Globus pallidus (tissue), 1 donor: Measurements from ENCODE around the gene HADH.
"Not testable (repeated sequence)": the region's sequence is repeated elsewhere in the genome, so short reads cannot be mapped to it uniquely, and the experiment has no call there.

Experiments used
- DNase-seq: peaks from one replicate; pipeline ENCODE4 v3.0.0-alpha.2; 2015; ENCODE audit warnings: low spot score

The HADH gene

GRCh38 chr4:107996949-107997788 lies 7.5 kb downstream of the HADH start:
- no peak for DNase-seq

DNA sequence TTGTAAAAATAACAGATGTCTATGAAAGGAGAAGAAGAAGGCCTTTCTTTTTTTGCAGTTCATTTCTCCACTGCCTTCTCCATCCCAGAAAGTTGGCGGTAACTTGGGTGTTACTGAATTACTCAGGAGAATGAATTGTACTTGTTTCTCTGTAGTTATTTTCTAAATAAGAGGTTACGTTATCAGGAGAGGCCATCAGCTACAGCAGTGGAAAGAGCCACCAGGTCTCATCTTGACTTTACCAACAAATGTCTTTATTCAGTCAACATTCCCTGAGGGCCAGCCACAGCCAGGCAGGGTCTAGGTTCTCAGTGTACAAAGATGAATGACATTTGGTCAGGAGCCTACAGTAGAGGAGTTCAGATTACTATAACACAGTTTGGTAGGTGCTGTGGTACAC lies 8.1 kb downstream of the HADH start:
- DNase-seq = no peak

DNA sequence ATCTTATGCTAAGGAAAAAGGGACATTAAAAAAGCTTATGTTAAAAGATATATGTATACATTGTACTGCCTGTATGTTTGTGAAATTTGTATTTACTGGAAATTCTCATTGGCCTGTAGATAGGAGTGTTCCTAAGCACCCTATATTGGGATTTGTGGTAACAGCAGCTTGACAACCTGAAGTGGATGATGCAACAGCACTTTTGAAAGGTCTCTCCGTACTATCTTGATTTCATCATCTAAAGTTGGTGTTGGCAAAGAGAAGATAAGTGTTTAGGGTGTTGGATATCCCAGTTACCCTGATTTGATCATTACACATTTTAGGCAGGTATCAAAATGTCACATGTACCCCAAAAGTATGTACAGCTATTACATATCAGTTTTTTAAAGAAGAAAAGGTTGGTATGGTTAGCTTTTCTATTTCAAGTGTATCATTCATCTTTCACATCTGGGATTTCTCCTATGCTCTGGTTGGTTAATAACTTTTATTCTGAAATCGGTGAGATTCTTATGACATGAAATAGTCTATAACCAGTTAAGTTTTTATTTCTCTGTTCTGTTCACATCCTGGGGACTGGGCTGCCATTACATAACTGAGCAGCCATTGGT lies 10.3 kb downstream of the HADH start:
- no peak for DNase-seq

DNA sequence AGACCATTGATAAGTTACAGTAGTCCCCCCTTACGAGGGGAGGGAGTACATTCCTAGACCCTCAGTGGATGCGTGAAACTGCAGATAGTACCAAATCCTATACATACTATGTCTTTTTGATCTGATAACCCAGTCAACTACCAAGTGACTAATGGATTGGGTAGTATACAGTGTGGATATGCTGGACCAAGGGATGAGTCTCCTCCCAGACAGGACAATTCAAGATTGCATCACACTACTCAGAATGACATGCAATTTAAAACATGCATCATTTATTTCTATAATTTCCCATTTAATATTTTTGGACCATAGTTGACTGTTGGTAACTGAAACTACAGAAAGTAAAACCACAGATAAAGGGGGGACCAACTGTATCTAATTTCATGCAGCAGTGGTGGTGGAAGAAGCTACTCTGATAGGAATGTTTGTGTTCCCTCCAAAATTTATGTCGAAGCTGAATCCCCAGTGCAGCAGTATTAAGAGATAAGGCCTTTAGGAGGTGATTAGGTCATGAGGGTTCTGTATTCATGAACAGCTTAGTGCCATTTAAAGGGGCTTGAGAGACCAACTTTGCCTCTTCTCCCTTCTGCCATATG lies 11.9 kb downstream of the HADH start:
- DNase-seq = no peak

GRCh38 chr4:108003982-108004515 lies 14.4 kb downstream of the HADH start:
- no peak for DNase-seq

DNA sequence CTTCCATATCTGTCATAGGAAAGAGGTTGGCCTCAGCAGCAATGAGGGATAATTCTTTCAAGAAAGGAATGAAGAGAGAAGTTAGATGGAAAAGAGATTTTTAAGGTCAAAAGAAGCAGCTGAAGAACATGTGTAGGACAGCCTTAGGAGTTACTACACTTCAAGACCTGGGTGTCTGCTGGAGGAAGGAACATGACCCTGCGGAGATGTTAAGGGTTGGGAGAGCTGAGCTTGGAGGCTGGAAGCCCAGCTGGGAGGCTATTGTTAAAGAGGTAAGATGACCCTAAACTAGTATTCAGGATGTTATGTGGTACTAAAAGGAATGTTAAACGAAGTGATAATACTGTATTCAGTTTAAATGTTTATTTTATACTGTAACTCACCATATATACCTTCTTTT lies 15.0 kb downstream of the HADH start:
- no peak for DNase-seq

DNA sequence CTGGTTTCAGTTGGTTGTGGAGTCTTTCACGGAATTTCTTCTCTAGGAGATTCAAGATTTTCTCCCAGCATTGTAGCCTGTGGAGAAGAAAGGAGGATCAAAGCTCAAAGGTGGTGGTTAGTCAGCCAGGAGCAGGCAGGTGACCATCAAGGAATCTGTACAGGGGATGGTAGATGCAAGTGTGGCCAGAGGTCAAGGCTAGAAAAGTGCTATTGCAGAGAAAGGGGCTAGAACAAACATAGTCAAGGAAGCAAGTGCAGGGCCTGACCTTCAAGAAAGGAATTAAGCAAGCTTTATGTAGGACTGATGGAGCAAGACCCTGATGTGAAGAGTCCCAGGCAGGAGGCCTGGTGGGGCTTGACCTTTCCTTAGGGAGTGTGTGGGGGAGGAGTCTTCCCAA lies 16.1 kb downstream of the HADH start:
- no peak for DNase-seq

DNA sequence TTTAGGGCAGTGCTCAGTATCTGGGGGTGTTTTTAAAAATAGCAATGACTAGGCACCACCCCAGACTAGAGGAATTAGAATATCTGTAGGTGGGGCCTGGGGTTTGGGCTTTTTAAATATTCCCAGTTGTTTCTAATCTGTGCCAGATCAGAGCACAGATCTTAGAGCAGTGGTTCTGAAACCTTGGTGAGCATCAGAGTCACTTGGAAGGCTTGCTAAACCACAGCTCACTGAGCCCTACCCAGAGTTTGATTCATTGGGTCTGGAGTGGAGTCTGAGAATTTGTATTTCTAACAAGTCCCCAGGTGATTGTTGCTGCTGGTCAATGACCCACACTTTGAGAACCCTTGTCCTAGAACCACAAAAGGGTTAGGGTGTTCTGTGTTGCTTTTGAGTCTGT lies 16.7 kb downstream of the HADH start:
- no peak for DNase-seq

DNA sequence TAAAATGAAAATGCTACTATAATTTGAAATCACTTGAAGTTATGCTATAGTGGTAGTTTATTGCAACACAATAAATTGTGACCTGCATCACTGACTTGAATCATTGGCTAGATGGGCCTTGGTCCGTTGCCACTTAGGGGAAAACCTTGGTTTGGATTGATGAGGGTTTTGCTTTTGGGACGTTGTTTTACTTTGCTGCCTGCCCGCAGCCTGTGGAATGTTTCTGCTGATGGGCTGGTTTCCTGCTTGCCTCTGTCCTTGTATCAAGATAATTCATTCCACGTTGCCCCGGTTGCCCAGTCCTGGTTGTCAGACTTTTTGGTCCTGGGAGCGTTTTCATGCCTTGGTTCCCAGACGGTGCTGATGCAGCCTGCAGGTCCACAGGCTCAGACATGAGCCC lies 18.3 kb downstream of the HADH start:
- DNase-seq = no peak

- no peak for DNase-seq
These were observed 19.0 kb downstream of the HADH start for GRCh38 chr4:108008721-108009120.

GRCh38 chr4:108010167-108010566 lies 20.5 kb downstream of the HADH start:
- no peak for DNase-seq

- not testable (repeated sequence) for DNase-seq
These were observed 22.7 kb downstream of the HADH start for GRCh38 chr4:108012382-108012781.

- no peak for DNase-seq
These were observed 23.6 kb downstream of the HADH start for GRCh38 chr4:108013327-108013726.

DNA sequence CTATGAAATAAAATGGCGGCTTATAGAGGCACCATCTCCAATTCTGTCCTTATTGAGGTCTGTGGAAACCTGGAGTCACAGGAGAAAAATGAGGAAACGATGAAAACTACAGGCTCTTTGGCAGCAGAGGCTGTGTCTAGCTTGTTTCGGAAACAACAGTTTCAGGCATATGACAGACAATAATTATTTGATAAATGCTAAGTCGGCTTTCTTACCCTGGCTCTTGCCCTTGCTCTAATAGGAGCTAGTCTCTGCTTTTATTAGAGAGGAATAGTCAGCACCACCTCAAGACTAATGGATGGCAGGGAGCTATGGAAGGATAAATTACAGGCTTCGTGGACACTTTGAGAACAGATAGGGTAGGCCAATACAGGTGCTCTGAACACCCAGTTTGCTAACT lies 24.3 kb downstream of the HADH start:
- DNase-seq = no peak

DNA sequence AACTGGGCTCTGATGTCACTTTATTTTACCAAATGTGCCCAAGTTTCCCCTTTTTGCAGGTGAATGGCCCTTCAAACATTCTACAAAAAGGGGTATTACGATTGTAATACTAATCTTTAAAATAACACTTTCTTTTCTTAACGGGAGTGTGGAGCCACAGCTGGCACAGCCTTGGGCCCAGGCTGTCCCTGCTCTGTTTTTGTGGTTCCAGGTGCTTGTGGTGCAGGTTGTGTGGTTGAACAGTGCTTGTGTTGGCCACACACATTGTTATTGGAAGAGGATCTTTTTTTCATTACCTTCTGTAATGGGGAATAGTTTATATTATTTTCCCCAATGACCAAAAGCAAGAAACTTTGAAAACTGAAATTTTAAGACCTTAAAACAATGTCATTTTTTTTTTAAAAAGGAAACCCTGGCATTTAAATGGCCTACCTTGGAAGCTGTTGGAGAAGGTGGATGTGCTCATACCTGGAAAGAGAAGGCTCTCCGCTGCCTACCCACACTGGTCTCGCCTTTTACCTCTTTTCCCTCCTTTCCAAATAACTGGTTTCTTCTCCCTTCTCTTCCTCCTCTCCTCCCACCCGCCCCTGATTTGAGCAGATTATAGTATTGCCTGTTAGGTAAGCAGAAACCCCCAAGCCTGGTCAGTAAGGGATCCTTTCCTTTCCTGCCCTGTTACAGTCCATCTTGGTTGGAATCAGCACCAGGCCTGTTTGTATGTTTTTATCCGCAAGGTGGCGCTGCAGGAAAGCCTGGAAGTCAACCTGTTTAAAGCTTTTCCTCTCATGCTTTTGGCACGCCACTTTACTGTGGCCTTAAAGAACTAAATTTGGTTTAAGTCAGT lies 28.6 kb downstream of the HADH start:
- DNase-seq = peak; percentile 77

DNA sequence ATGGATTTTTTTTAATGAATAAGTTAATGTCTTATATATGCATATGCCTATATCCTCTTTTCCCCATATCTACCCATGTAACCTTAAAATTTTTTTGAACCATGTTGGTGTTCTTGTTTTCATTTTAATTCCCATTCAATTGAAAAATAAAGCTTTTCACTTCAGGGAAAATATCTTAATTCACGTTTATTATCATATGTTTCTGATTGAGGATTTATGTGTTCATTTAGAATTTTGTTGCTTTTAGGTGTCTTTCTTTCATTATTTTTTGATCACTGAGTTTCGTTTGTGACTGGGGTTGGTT lies 29.1 kb downstream of the HADH start:
- DNase-seq = no peak

DNA sequence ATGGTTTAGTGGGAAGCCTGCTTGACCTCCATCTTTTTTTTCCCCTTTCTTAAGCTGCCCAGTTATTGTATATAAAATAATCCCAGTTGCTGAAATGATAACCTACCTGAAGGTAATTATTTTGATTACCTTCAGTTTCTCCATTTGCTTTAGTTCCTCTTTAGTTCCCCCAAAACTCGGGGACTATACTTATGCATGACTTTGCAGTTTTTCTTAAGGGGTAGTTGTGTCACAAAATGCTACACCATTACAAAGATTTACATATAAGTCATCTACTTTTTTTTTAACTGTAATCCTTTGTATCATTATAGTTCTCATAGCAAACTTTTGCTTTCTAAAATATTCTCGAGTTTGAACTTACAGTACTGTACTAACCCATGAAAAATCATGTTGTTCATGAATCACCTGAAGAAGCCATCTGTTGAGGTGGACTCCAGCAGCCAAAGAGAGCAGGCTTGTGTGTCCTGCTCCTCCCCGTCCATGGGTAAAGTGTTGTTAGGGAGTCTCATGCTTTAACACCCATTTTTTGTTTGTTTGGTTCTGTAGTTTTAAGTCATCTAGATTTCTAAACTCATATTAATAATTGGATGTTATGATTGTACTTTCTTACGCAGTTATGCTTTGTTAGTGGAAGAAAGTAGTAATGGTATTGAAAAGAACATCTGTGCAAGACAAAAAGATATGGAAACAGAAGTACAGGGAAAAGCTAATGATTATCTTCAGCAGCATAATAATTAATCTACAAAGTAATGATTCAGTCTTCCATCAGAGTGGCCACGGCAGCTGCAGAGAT lies 34.6 kb downstream of the HADH start:
- DNase-seq = no peak

GRCh38 chr4:108024878-108025165 lies 35.1 kb downstream of the HADH start:
- no peak for DNase-seq

GRCh38 chr4:108029016-108029720 lies 39.5 kb downstream of the HADH start:
- DNase-seq = no peak

DNA sequence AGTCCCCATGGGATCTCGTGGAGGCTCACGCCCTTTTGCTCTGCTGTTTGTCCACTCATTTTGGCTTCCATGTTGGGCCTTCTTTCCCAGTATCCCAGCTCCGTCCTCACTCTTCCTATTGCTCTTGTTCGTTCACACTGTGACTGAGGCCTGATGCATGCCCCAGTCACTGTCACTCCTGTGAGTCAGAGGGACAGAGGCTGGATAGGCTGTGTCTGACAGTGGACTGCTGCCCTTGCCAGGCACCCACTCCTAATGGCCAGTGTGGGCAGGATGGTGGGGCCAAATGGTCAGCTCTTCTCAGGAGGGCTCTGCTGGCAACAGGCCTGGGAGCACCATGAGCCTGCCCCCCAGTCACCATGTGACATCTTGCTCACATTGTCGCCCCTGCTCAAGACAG lies 40.0 kb downstream of the HADH start:
- no peak for DNase-seq

DNA sequence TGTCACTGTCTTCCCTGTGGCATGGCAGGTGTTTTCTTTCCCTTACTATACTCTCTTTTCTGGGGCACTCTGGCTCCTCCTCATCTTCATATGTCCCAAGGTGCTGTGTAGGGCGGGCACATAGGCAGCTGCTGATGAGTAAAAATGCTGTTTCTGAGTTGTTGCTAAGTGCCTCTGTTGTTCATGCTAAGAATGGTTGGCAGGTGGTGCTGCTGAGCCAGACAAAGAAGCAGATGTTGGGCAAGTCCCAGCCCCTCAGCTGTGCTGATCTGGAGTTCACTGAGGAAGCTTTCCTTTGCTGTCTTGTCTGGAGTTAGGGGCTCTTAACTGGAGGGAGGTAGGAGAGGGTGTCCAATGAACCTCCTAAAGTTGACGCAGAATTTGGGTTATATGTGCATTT lies 40.6 kb downstream of the HADH start:
- peak; percentile 55 for DNase-seq
